HEK293 (cell line): ENCODE results near the gene LHFPL6.

Experiments used
- CTCF ChIA-PET: fragments of 350-600 bp; formaldehyde crosslinking; extraction: SDS; loops from one replicate; lab custom pipeline; 2021; ENCODE audit warnings: antibody characterized with exemption; lab: Yijun Ruan, JAX
- POLR2A ChIA-PET: fragments of 300-600 bp; formaldehyde crosslinking; extraction: SDS; loops from one replicate; lab custom pipeline; 2020; ENCODE audit warnings: antibody characterized with exemption, inconsistent platforms; lab: Yijun Ruan, JAX
- H3K27ac ChIP-seq: fragments of 200-500 bp; sonication (Bioruptor generic); 2 replicates; pipeline ENCODE4 v1.5.1; 2014; ENCODE audit warnings: low read depth, low read length, control low read depth, inconsistent platforms; ENCODE audit errors: extremely low read depth
- H3K36me3 ChIP-seq, 2 experiments: fragments of 200-500 bp in 1 of 2; sonication (Bioruptor generic) in 1 of 2; 1 replicate in 1 of 2; 2 replicates in 1 of 2; pipeline ENCODE4 v1.5.1; 2014 to 2017; ENCODE audit warnings: inconsistent platforms in 2 of 2, low read length in 2 of 2; ENCODE audit not compliant: control insufficient read depth in 2 of 2, insufficient read depth in 1 of 2
- H3K4me1 ChIP-seq: fragments of 200-500 bp; sonication (Bioruptor generic); 2 replicates; pipeline ENCODE4 v1.5.1; 2014; ENCODE audit warnings: mild to moderate bottlenecking, low read length, inconsistent platforms; ENCODE audit not compliant: control insufficient read depth, insufficient read depth
- H3K4me3 ChIP-seq: 2 replicates; pipeline ENCODE4 v1.5.1; 2011; ENCODE audit warnings: low read depth, mild to moderate bottlenecking, control low read depth, low read length, moderate library complexity
- H3K9me3 ChIP-seq: fragments of 200-500 bp; sonication (Bioruptor generic); 2 replicates; pipeline ENCODE4 v1.5.1; 2014; ENCODE audit warnings: low read depth, low read length, inconsistent platforms; ENCODE audit not compliant: control insufficient read depth, insufficient read depth
- MEIS1 ChIP-seq: sonication (generic); formaldehyde crosslinking; IDR thresholded peaks from 2 replicates; pipeline ENCODE4 v1.8.1; 2022; ENCODE audit warnings: missing genetic modification reagents, mild to moderate bottlenecking, borderline replicate concordance
- SALL2 ChIP-seq: fragments of 450-650 bp; formaldehyde crosslinking; IDR thresholded peaks from 2 replicates; pipeline ENCODE4 v1.5.0; 2017; ENCODE audit warnings: missing biosample characterization, mild to moderate bottlenecking, missing genetic modification characterization, borderline replicate concordance
- WT1 ChIP-seq: fragments of 450-650 bp; formaldehyde crosslinking; IDR thresholded peaks from 2 replicates; pipeline ENCODE4 v1.5.1; 2016; ENCODE audit warnings: missing biosample characterization, missing genetic modification characterization
- ZBTB21 ChIP-seq: fragments of 450-650 bp; formaldehyde crosslinking; IDR thresholded peaks from 2 replicates; pipeline ENCODE4 v1.5.1; 2017; ENCODE audit warnings: missing biosample characterization, missing genetic modification characterization
- ZBTB8A ChIP-seq: fragments of 450-650 bp; formaldehyde crosslinking; IDR thresholded peaks from 2 replicates; pipeline ENCODE4 v1.5.1; 2016; ENCODE audit warnings: missing biosample characterization, missing genetic modification characterization
- ZFP69B ChIP-seq: fragments of 450-650 bp; formaldehyde crosslinking; IDR thresholded peaks from 2 replicates; pipeline ENCODE4 v1.5.1; 2016; ENCODE audit warnings: missing biosample characterization, missing genetic modification characterization
- ZNF148 ChIP-seq: fragments of 450-650 bp; formaldehyde crosslinking; IDR thresholded peaks from 2 replicates; pipeline ENCODE4 v1.5.0; 2017; ENCODE audit warnings: missing biosample characterization, missing genetic modification characterization, borderline replicate concordance
- ZNF155 ChIP-seq: fragments of 450-650 bp; formaldehyde crosslinking; IDR thresholded peaks from 2 replicates; pipeline ENCODE4 v1.5.1; 2016; ENCODE audit warnings: missing biosample characterization, missing genetic modification characterization
- ZNF23 ChIP-seq: fragments of 450-650 bp; formaldehyde crosslinking; IDR thresholded peaks from 2 replicates; pipeline ENCODE4 v1.5.1; 2016; ENCODE audit warnings: missing biosample characterization, missing genetic modification characterization, borderline replicate concordance
- ZNF341 ChIP-seq: fragments of 450-650 bp; formaldehyde crosslinking; IDR thresholded peaks from 2 replicates; pipeline ENCODE4; 2016; ENCODE audit warnings: low read depth, missing biosample characterization, missing genetic modification characterization
- ZNF391 ChIP-seq: fragments of 450-650 bp; formaldehyde crosslinking; IDR thresholded peaks from 2 replicates; pipeline ENCODE4 v1.5.1; 2016; ENCODE audit warnings: low read depth, missing biosample characterization, missing genetic modification characterization, borderline replicate concordance
- ZNF423 ChIP-seq: fragments of 450-650 bp; formaldehyde crosslinking; IDR thresholded peaks from 2 replicates; pipeline ENCODE4 v1.5.1; 2016; ENCODE audit warnings: missing biosample characterization, missing genetic modification characterization
- ZNF518A ChIP-seq: fragments of 450-650 bp; formaldehyde crosslinking; conservative IDR thresholded peaks from 2 replicates; pipeline ENCODE4 v1.5.1; 2016; ENCODE audit warnings: low read depth, missing biosample characterization, missing genetic modification characterization
- ZNF555 ChIP-seq: fragments of 450-650 bp; formaldehyde crosslinking; conservative IDR thresholded peaks from 2 replicates; pipeline ENCODE4 v1.5.1; 2017; ENCODE audit warnings: missing biosample characterization, mild to moderate bottlenecking, missing genetic modification characterization, inconsistent platforms
- ZNF585B ChIP-seq: fragments of 450-650 bp; formaldehyde crosslinking; IDR thresholded peaks from 2 replicates; pipeline ENCODE4 v1.5.1; 2016; ENCODE audit warnings: missing biosample characterization, missing genetic modification characterization
- ZNF654 ChIP-seq: fragments of 450-650 bp; formaldehyde crosslinking; IDR thresholded peaks from 2 replicates; pipeline ENCODE4 v1.5.1; 2016; ENCODE audit warnings: low read depth, missing biosample characterization, missing genetic modification characterization
- ZNF792 ChIP-seq: fragments of 450-650 bp; formaldehyde crosslinking; IDR thresholded peaks from 2 replicates; pipeline ENCODE4 v1.5.1; 2016; ENCODE audit warnings: missing biosample characterization, missing genetic modification characterization

LHFPL6 gene

DNA sequence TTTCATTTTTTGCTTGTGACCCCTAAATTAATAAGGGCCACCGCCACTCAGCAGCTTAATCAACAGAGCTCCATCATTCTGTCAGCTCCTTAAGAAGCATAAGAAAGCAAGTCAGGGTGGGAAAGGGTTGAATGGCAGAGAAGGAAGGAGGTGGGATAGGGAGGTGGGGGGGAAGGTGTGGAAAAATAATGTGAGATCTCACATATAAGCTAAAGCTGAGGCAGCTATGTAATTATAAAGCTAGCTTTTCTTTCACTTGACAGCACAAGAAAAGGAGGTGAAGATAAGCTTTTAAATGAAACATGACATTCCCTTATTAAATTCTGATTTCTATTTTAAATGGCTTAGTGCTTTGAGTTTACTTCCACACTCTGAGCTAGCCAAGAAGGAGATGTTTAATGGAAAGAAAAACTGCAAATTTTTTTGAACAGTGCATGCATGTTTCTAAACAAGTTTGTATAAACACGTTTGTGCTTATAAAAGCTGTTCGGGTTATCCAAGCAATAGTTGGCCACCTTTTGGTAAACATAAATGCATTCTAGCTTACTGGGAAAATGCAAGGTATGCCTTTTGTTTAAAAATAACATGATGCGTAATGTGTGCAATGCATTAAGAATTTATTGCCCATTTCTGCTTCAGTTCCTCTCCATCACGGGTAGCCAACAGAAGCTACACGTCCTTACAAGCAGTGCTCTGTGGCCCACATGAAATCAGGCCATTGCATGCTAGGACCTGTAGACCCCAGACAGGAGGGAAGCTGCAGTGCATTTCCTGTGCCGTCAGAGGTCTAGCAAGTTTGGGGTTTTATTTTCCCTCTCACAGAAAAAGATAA, 96.2 kb downstream of the LHFPL6 start (continued):
- TF ChIP-seq ZNF148 (no peak), ZNF423 (tag by site-specific recombination) (no peak)

DNA sequence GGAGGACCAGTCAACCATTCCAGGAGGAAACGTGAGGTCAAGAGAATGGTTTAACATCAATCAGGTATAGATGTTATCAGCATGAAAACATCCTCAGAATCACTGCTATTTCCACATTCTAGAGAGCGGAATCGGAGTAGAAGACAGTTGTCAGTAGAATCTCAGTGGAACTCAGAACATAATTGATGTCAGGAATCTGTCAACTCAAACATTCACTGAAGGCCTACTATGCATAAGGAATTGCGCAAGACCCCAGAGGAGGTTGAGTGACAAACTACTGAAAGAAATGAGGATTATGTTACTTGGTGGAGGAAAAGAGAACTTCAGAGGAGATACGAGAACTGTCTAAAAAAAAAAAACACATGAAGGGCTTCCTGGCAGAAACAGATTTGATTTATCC, 97.8 kb downstream of the LHFPL6 start:
- Histone ChIP-seq H3K9me3 (no peaks in the 10 kb centered on the region), H3K4me1 (peaks cover 10% of the 10 kb centered on the region; the same call in 1 of the 2 replicates), H3K27ac (no peak overlapping the region), H3K4me3 (no peak overlapping the region), H3K36me3 (no peaks in the 10 kb centered on the region)
- TF ChIP-seq SALL2 (no peak), MEIS1 (no peak), ZNF555 (tag by site-specific recombination) (no peak), ZNF654 (tag by site-specific recombination) (no peak), ZNF155 (no peak), ZNF148 (no peak), ZNF391 (no peak), ZNF23 (tag by site-specific recombination) (no peak), ZNF341 (tag by site-specific recombination) (no peak), ZNF518A (tag by site-specific recombination) (no peak), ZBTB8A (tag by site-specific recombination) (no peak), ZNF585B (no peak), ZFP69B (tag by site-specific recombination) (no peak), ZNF792 (no peak), WT1 (tag by site-specific recombination) (no peak), ZBTB21 (no peak)
- CTCF ChIA-PET, result no interaction called here
- POLR2A ChIA-PET, result no interaction called here
